IPS-11a (cell line): ENCODE data around the gene ZFAND3.
"Not testable (repeated sequence)": the region's sequence is repeated elsewhere in the genome, so short reads cannot be mapped to it uniquely, and the experiment has no call there.

Source experiments
- H3K4me3 ChIP-seq: one replicate; pipeline ENCODE4 v1.5.1; 2013; ENCODE audit warnings: low read depth, low read length, control low read depth

ZFAND3 gene

GRCh38 chr6:37889486-37889885, 70.0 kb downstream of the ZFAND3 start:
- no peak overlapping the region for H3K4me3 ChIP-seq

GRCh38 chr6:37891072-37891471, 71.5 kb downstream of the ZFAND3 start:
- H3K4me3 ChIP-seq, result no peak overlapping the region

GRCh38 chr6:37893257-37893656, 73.7 kb downstream of the ZFAND3 start:
- H3K4me3 ChIP-seq, result no peak overlapping the region

GRCh38 chr6:37893734-37894133, 74.2 kb downstream of the ZFAND3 start:
- H3K4me3 ChIP-seq, result not testable (repeated sequence)

- H3K4me3 ChIP-seq, result no peak overlapping the region
Measured at GRCh38 chr6:37894585-37894984, 75.1 kb downstream of the ZFAND3 start.

GRCh38 chr6:37897321-37897720, 77.8 kb downstream of the ZFAND3 start:
- H3K4me3 ChIP-seq, result no peak overlapping the region

- H3K4me3 ChIP-seq, result no peak overlapping the region
Measured at GRCh38 chr6:37897818-37898515, 78.4 kb downstream of the ZFAND3 start.

- H3K4me3 ChIP-seq, result no peak overlapping the region
Measured at GRCh38 chr6:37903351-37904340, 84.1 kb downstream of the ZFAND3 start.

GRCh38 chr6:37904590-37904989, 85.1 kb downstream of the ZFAND3 start:
- H3K4me3 ChIP-seq, result no peak overlapping the region

GRCh38 chr6:37906121-37906520, 86.6 kb downstream of the ZFAND3 start:
- H3K4me3 ChIP-seq, result no peak overlapping the region

GRCh38 chr6:37910998-37911397, 91.5 kb downstream of the ZFAND3 start:
- no peak overlapping the region for H3K4me3 ChIP-seq

GRCh38 chr6:37913210-37913609, 93.7 kb downstream of the ZFAND3 start:
- no peak overlapping the region for H3K4me3 ChIP-seq

- no peak overlapping the region for H3K4me3 ChIP-seq
Measured at GRCh38 chr6:37915463-37915862, 95.9 kb downstream of the ZFAND3 start.

- H3K4me3 ChIP-seq, result no peak overlapping the region
Measured at GRCh38 chr6:37916149-37916548, 96.6 kb downstream of the ZFAND3 start.

GRCh38 chr6:37916675-37917074, 97.1 kb downstream of the ZFAND3 start:
- H3K4me3 ChIP-seq, result no peak overlapping the region

GRCh38 chr6:37917566-37917965, 98.0 kb downstream of the ZFAND3 start:
- H3K4me3 ChIP-seq, result no peak overlapping the region

- no peak overlapping the region for H3K4me3 ChIP-seq
Measured at GRCh38 chr6:37919417-37920157, 100.1 kb downstream of the ZFAND3 start.

GRCh38 chr6:37920667-37921066, 101.1 kb downstream of the ZFAND3 start:
- no peak overlapping the region for H3K4me3 ChIP-seq

- H3K4me3 ChIP-seq, result no peak overlapping the region
Measured at GRCh38 chr6:37922563-37922962, 103.0 kb downstream of the ZFAND3 start.

GRCh38 chr6:37923514-37923913, 104.0 kb downstream of the ZFAND3 start:
- H3K4me3 ChIP-seq, result no peak overlapping the region

- H3K4me3 ChIP-seq, result no peak overlapping the region
Measured at GRCh38 chr6:37926661-37927060, 107.1 kb downstream of the ZFAND3 start.
